Left forelimb (tissue), 1 donor: ENCODE measurements around the gene TP53INP2.
"Not testable (repeated sequence)": the region's sequence is repeated elsewhere in the genome, so short reads cannot be mapped to it uniquely, and the experiment has no call there.

Experiments
- DNase-seq: peaks from one replicate; pipeline ENCODE4 v3.0.0-alpha.2; 2018; ENCODE audit warnings: low spot score

The TP53INP2 gene

DNA sequence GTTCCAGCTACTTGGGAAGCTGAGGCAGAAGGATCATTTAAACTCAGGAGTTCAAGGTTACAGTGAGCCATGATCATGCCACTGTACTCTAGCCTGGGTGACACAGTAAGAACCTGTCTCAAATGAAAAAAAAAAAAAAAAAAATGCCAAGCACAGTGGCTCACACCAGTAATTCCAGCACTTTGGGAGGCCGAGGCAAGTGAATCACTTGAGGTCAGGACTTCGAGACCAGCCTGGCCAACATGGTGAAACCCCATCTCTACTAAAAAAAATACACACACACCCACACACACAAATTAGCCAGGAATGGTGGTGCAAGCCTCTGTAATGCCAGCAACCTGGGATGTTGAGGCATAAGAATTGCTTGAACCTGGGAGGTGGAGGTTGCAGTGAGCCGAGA, 18.4 kb downstream of the TP53INP2 start:
- DNase-seq, result not testable (repeated sequence)

DNA sequence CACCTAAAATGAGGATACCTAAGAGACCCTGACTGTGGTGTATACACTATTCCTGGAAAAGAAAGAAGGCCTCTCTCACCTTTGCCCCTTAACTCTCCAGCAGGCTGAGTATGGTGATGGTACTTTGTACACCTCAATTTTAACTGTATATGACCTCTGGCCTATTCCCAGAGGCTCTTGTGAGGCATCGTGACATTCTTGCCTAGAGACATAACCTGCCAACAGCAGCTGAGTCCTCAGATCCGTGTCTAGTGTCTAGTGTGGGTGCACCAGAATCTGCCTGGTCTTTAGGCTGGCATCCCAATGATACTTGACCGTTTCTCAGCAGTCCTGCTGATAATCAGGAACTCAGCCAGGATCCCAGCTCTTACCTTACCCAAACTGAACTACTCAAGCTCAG, 20.0 kb downstream of the TP53INP2 start:
- DNase-seq, result no peak

DNA sequence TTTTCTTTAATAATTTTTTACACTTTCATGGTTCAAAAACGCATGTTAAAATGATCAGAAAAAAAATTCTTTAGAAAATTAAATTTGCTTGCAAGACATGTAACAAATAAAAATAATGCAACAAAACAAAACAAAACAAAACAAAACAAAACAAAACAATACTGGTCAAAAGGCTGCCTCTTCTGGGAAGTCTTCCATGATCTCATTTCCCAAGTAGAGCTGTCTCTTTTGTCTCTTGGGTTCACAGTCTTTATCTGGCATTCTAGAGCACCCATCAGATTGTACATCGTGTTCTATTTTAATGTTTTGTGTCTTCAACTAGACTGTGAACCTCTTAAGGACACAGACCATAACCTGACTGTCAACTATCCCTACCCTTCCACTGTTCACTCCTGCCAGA, 25.3 kb downstream of the TP53INP2 start:
- no peak for DNase-seq

DNA sequence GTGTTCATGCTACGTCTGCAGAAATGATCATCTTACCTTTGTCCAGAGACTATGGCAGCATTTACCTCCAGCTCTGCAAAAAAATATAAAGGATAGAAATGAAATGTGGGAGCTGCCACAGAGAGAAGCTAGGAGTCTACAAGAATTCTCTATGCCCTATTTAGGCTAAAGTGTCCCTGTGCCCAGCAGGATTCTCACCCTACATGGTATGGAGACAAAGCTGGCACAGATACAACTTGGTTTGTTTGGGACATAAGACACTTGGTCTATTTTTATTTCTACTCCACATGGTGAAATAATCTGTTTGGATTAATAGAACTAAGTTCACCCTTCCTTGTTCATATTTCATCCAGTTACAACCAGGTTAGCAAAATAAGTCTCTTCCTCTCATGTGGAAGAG, 28.4 kb downstream of the TP53INP2 start:
- DNase-seq, result no peak

DNA sequence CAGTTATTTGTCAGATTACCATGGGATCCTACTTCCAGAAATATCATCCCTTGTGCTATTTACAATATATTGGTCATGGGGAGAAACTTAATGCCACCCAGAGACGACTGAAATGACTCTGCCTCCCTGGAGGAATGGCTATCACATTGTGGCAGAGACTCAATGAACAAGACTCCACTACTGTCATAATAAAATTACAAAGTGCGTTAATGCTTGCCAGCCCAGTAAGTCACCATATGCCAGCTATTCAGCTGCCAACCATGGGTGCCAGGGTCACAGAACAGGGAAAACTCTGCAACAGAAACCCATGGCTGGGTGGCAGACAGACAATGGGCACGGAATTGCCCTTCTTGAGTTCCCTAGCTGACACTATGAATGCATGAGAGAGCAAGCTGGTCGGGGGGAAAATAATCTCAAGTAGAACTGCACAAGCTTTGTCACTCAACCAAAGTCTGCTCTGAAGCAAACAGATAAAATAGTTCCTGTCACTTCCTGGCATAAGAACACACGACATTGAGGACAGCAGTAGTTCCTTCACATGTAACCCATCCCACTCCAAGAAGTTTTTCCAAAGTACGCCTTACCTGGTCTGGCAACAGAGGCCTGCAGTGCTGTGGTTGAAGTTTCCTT, 32.1 kb downstream of the TP53INP2 start:
- DNase-seq, result no peak

DNA sequence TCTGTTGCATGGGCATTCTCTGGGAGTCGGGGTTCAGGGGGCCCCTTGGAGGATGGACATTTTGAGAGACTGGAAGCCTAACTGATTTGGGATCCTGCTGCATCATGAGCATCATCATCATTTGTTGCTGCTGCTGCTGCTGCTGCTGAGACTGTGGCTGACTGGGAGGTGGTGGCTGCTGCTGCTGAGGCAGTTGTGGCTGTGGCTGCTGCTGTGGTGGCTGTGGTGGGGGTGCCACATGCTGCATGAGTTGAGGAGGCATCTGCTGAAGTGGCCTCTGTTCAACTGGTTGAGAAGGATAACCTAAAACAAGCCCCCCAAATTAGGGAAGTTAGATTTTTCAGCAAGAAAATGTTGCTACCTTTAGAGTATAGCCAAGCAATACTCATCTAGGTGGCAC, 38.9 kb downstream of the TP53INP2 start:
- no peak for DNase-seq

DNA sequence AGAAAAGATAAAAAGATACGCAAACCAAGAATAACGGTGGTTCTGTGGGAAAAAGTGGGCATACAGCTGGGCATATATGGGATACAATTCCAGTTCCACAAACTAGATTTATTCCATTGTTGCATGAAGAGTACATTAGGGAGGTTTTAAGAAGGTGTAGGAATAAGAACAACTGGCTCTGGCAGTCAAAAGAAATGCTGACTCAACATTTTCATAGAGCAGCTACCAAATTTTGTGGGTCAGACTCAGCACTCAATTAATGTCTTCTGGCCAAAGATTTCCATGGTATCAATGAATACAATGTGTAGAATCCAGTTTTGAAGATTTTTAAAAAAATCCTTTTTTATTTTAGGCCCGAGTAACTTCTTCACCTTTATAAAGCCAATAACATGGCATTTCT, 40.2 kb downstream of the TP53INP2 start:
- no peak for DNase-seq

DNA sequence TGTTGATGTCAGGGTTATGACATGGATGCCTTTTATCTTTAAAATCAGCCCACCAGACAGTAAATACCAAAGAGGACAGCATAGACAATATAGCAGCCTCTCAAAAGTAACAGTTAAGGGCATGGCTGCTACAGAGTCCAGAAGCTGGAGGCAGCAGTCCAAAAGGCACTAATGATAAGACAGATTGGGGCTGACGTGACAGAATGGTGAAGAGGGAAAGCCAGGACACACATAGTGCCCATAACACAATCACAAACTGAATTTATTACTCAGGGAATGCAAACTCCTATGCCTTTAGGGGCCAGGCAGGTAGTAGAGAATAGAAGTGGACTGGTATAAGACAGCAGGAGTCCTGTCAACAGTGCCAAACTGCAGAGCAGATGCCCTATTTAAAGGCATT, 40.7 kb downstream of the TP53INP2 start:
- no peak for DNase-seq

DNA sequence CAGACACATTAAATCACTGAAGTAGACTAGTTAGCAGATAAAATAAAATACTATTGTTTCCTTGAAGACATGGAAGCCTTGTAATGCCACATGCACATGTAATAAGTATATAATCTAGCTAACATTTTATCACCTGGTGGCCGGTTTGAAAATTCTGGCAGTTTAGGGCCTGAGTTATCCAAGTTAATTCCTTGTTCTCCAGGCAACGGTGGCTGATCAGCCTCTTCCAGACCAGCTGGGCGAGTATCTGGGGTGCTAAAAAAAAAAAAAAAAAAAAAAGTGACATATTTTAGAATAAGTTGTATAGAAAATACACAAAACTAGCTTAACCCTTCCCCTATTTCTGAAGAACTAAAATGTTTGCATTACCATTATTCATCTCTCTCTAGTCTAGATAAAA, 42.5 kb downstream of the TP53INP2 start:
- no peak for DNase-seq

DNA sequence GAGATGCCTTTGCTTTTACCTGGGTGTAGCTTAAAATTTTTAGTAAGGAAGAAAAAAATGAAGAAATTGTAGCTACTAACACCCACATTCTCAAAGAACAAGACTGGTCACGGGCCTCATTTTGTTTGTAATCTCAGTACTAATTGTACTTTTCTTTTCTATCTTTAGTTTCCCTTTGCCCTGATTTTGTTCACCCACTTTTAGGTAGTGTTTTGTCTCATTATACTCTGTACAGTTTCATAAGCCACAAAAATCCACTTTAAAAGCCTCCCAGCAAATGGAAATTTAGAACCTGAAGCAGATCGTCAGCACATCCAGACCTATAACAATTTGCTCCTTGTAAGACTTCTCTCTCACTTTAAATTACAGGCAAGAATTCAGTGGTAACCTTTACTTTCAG, 43.3 kb downstream of the TP53INP2 start:
- no peak for DNase-seq

DNA sequence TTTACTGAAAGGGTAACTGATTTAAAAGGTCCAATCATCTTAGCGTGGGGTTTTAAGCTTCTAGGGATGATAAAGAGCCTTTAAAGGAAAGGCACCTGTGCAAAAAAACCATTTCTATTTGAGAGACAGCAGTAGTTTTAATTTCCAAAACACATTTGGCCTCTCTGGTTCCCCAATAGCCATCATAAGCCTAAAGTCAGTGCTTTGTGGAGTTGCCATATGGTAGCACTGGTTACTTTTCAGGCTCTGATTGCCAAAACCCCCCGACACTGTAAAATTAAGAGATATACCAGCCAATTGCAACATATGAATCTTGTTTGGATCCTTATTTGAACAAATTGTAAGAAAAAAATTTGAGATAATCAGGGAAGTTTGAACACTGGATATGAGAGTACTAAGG, 44.6 kb downstream of the TP53INP2 start:
- no peak for DNase-seq

DNA sequence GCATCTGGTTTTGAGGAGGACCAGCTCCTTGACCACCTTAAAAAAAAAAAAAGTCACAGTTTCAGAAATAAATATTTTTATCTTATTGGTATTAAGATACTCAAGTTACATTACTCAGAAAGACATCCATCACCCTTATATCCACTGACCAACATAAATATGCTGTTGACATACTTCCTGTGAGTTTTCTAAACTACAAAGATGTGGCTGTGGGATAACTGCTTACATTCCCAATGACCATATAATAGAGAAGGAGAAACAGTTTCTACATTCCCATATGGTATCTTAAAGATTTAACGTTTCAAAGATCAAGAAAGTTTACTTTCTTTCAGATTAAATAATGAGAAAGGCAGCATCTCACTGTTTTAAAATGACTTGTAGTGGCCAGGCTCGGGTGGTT, 46.3 kb downstream of the TP53INP2 start:
- DNase-seq, result no peak

DNA sequence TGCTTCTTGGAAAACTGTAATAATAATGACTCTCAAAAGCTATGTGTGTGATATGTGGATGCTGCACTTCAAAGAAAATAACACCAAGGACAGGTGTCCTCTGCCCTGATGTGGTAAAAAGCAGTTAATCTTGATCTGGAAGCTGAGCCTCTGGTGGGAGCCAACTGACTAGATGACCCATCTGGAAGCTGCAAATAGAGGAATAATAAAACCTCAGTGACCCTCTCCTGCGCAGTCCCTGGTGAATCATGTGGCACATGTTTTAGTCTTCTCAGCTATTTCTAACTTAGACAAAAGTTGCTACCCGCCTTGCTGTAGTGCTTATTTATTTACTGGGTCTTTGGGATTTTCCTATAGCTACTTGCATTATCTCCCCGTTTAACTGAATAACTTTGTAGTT, 47.3 kb downstream of the TP53INP2 start:
- no peak for DNase-seq

DNA sequence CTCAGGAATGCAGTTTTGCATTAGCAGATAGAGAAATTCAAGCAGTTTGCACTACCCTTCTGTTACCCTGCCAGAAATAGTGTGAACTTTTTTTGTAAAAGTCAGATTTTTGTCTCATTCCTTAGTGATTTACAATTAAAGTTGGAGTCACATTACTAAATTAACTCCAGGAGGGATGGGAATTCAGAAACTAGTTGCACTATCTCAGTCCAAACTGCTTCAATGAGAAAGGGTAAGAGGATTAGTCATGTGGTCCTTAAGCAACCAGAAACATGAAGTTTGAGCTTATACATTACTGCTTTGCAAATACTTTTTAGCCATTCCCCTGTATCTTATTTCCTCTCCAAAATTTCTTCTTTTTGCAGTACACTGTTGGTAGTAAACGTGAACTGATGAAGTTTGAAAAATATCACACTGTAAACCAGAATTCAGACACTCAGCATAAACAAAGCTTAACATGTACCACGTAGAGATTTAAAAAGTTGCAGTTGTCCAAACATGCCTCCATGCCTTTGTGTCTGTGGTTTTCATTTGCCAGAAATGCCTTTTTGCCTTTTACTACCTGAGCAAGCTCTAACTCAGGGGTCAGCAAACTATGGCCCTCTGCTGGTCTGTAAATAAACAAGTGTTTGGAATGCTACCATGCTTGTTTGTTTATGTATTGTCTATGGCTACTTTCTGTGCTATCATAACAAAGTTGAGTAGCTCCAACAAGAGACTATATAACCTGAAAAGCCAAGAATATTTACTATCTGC, 49.7 kb downstream of the TP53INP2 start:
- DNase-seq, result no peak

DNA sequence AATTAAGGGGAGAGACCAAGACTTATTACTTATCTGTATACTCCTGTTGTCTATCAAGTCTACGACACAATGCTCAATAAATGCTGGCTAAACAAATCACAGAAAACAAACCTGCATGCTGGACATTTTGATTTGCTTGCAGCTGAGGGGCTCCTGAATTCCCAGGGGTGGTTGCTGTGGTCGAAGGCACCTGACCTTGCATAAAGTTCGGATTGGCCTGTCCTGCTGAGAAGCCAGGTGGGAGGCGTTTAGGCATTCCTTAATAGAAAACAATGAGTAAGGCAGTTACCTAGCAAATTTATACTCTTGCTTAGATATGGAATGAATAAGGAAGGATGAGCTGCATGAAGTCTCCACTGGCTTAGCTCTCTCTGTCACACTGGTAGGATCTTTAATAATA, 50.5 kb downstream of the TP53INP2 start:
- no peak for DNase-seq

DNA sequence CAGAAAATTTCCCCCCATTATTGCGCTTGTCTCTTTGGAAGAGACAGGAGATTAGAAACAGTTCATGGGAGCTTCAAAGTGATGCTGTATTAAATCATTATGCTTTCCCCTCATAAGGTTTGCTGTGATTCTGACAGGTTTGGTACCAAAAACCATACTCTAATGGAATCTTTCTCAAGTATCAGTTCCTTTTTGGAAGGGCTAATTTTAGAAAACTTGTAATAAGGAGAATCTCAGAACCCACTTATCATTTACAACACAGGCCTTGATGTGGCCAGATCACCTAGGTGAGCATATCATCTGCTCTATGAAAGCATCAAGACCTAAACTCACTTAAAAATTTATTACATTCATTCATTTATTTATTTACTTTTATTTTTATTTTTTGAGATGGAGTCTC, 51.2 kb downstream of the TP53INP2 start:
- DNase-seq, result no peak

DNA sequence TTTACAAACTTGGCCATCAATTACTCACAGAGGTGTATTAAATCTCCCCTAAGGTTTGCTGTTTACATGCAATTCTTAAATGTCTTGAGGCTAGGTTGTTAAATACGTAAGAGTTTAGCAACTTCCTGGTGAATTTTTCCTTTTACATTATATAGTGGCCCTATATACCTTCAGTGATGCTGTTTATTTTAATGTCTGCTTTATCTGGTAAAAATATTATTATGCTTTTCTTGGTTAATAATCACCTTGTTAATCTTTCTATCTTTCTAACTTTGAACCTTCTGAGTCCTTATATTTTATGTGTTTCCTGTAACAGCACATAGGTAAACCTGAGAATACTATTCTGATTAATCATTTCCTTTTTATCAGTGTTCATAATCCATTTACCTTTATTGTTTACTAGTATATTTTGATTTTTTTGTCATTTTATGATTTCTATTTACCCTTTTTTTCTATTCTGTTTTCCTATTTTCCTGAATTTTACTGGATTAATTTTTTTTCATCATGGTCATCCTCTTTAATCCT, 57.9 kb downstream of the TP53INP2 start:
- no peak for DNase-seq
